HG02870 (cell line): ENCODE results near the gene RNU5B-1.

ENCODE experiments used
- ATAC-seq: cut with Tn5 transposase; IDR thresholded peaks from one replicate; pipeline ENCODE4 v1.9.1; 2021; ENCODE audit warnings: mild to moderate bottlenecking, moderate library complexity; ENCODE audit not compliant: unreplicated experiment

The RNU5B-1 gene

GRCh38 chr15:65327651-65328393, 23.3 kb downstream of the RNU5B-1 start:
- ATAC-seq = no peak

GRCh38 chr15:65328506-65329287, 24.2 kb downstream of the RNU5B-1 start:
- no peak for ATAC-seq

GRCh38 chr15:65329288-65329983, 25.0 kb downstream of the RNU5B-1 start:
- no peak for ATAC-seq

- no peak for ATAC-seq
Measured at GRCh38 chr15:65329984-65330735, 25.7 kb downstream of the RNU5B-1 start.

GRCh38 chr15:65330934-65331645, 26.6 kb downstream of the RNU5B-1 start:
- no peak for ATAC-seq

- ATAC-seq = no peak
Measured at GRCh38 chr15:65331811-65332210, 27.3 kb downstream of the RNU5B-1 start.

GRCh38 chr15:65332391-65333147, 28.1 kb downstream of the RNU5B-1 start:
- no peak for ATAC-seq

GRCh38 chr15:65333148-65333820, 28.8 kb downstream of the RNU5B-1 start:
- no peak for ATAC-seq

GRCh38 chr15:65333856-65334255, 29.4 kb downstream of the RNU5B-1 start:
- no peak for ATAC-seq

GRCh38 chr15:65334586-65335231, 30.2 kb downstream of the RNU5B-1 start:
- no peak for ATAC-seq

- ATAC-seq = no peak
Measured at GRCh38 chr15:65335278-65336055, 31.0 kb downstream of the RNU5B-1 start.

- no peak for ATAC-seq
Measured at GRCh38 chr15:65336493-65337435, 32.3 kb downstream of the RNU5B-1 start.

- no peak for ATAC-seq
Measured at GRCh38 chr15:65337436-65338070, 33.1 kb downstream of the RNU5B-1 start.

- no peak for ATAC-seq
Measured at GRCh38 chr15:65338366-65338765, 33.9 kb downstream of the RNU5B-1 start.

- no peak for ATAC-seq
Measured at GRCh38 chr15:65338823-65339222, 34.3 kb downstream of the RNU5B-1 start.

GRCh38 chr15:65339416-65339815, 34.9 kb downstream of the RNU5B-1 start:
- no peak for ATAC-seq
